Transverse colon (tissue), 4 donors: ENCODE results near the gene PITX3. TPM values are rescaled to one million over a fixed set of nuclear protein-coding genes. Genes with fewer than 3 reads are reported as not detected.
A peak's percentile ranks its signal among the peaks of the same experiment; 100 is the strongest.

Experiments used
- DNase-seq: peaks from one replicate; pipeline ENCODE4 v3.0.0-alpha.2; 2019
- H3K27ac ChIP-seq, 4 donors: fragments of 200-600 bp; sonication (generic); 2 replicates each; pipeline ENCODE4 v1.5.1; 2016 to 2018; ENCODE audit warnings: inconsistent platforms in 4 of 4
- H3K27me3 ChIP-seq: fragments of 200-600 bp; sonication (generic); 2 replicates; pipeline ENCODE4 v1.5.1; 2017; ENCODE audit warnings: inconsistent platforms
- H3K36me3 ChIP-seq, 4 donors: fragments of 200-600 bp; sonication (generic); 2 replicates each; pipeline ENCODE4 v1.5.1; 2017 to 2019; ENCODE audit warnings: inconsistent platforms in 4 of 4
- H3K4me1 ChIP-seq, 4 donors: fragments of 200-600 bp; sonication (generic); 2 replicates each; pipeline ENCODE4 v1.5.1; 2017 to 2020; ENCODE audit warnings: inconsistent platforms in 4 of 4
- H3K4me3 ChIP-seq, 4 donors: fragments of 200-600 bp; sonication (generic); 1 replicate in 1 of 4; 2 replicates in 3 of 4; pipeline versions ENCODE4 v1.5.1 to v1.6.1; 2017 to 2019; ENCODE audit warnings: inconsistent platforms in 4 of 4
- H3K9me3 ChIP-seq, 2 donors: fragments of 200-600 bp; sonication (generic); 2 replicates each; pipeline ENCODE4 v1.5.1; 2017 to 2019; ENCODE audit warnings: inconsistent platforms in 2 of 2
- EP300 ChIP-seq: sonication (generic); formaldehyde crosslinking; IDR thresholded peaks from one replicate; pipeline ENCODE4 v1.6.1; 2017; ENCODE audit warnings: antibody characterized with exemption, low read depth
- POLR2A ChIP-seq: fragments of 450-650 bp; IDR thresholded peaks from one replicate; pipeline ENCODE4 v1.6.1; 2016; ENCODE audit warnings: antibody characterized with exemption, mild to moderate bottlenecking, moderate library complexity
- POLR2AphosphoS5 ChIP-seq, 3 donors: sonication (generic); formaldehyde crosslinking; IDR thresholded peaks; one replicate each; pipeline ENCODE4 v1.6.1; 2016; ENCODE audit warnings: antibody characterized with exemption in 3 of 3
- WGBS, 2 donors: methylation state at CpG; one replicate each; pipeline ENCODE4 v1.1.5; 2018; ENCODE audit warnings: low coverage in 1 of 2; 5-methylcytosine and 5-hydroxymethylcytosine counted together
- in situ Hi-C, 4 donors: fragments of 200-750 bp; cut with MboI; loops; one replicate each; pipeline versions ENCODE4 v1.15.0 to v1.15.1; 2017; ENCODE audit warnings: low sequenced_read_pairs in 3 of 4, low pct_ligation_motif_present in 1 of 4, low pct_unique_long_range_greater_than_20kb in 1 of 4
- intact Hi-C: fragments of 100-400 bp; cut with DNase I; formaldehyde crosslinking; loops from one replicate; pipeline ENCODE4 v1.15.1; 2023; ENCODE audit warnings: low total_unique reads
- total RNA-seq, 4 donors: library from RNA; depleted of rRNA; stranded (reverse); fragments of >200 nt; gene quantifications; one replicate each; pipeline ENCODE4 v1.1.0, GENCODE V29; 2016
- TF ChIP-seq, protein P1 (sequence below), 5 experiments: fragments of 200-600 bp in 3 of 5; fragments of 450-650 bp in 2 of 5; sonication (generic) in 3 of 5; IDR thresholded peaks; 1 replicate in 2 of 5; 2 replicates in 3 of 5; pipeline ENCODE4 v1.5.1; 2016 to 2017; ENCODE audit warnings: antibody characterized with exemption in 5 of 5, inconsistent platforms in 3 of 5, mild to moderate bottlenecking in 2 of 5, moderate library complexity in 1 of 5

The PITX3 gene
- total RNA-seq, 4 donors from 2014 or later: not detected

DNA sequence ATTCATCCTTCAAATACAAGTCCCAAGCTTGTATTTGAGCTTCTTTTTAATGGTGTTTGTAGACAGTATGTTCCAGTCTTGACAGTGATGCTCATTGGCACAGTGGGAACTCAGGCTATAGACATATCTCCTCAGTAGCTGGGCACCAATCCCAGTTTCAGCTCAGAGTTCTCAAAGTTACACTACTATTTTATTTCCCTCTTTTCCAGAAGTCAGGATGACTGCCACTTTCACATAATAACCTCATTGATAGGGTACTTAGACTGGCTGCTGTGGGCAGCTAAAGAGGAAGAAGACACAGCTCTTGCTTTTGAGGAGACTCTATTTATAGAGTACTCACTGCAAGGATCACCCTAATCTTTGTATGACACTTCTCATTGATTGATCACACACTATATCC, 6.4 kb upstream of the PITX3 start:
- no peak for DNase-seq
- Histone ChIP-seq H3K9me3 (no peaks in the 10 kb centered on the region), H3K27me3 (no peaks in the 10 kb centered on the region), H3K36me3 (no peaks in the 10 kb centered on the region), H3K27ac (peak overlapping the region in 2 of 4 donors; percentile 92 to 98), H3K4me1 (peaks cover 12 to 55% (median 35%) of the 10 kb centered on the region in 4 donors), H3K4me3 (peak overlapping the region in 1 of 4 donors; percentile 95)
- TF ChIP-seq POLR2A: no peak
- no peak for TF ChIP-seq POLR2AphosphoS5 (IDR thresholded peaks at IDR 0.05)
- TF ChIP-seq, protein P1, sequence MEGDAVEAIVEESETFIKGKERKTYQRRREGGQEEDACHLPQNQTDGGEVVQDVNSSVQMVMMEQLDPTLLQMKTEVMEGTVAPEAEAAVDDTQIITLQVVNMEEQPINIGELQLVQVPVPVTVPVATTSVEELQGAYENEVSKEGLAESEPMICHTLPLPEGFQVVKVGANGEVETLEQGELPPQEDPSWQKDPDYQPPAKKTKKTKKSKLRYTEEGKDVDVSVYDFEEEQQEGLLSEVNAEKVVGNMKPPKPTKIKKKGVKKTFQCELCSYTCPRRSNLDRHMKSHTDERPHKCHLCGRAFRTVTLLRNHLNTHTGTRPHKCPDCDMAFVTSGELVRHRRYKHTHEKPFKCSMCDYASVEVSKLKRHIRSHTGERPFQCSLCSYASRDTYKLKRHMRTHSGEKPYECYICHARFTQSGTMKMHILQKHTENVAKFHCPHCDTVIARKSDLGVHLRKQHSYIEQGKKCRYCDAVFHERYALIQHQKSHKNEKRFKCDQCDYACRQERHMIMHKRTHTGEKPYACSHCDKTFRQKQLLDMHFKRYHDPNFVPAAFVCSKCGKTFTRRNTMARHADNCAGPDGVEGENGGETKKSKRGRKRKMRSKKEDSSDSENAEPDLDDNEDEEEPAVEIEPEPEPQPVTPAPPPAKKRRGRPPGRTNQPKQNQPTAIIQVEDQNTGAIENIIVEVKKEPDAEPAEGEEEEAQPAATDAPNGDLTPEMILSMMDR (IDR thresholded peaks at IDR 0.05): no peak
- no peak for TF ChIP-seq EP300
- in situ Hi-C loops: no loop called here
- intact Hi-C loops: no loop called here

DNA sequence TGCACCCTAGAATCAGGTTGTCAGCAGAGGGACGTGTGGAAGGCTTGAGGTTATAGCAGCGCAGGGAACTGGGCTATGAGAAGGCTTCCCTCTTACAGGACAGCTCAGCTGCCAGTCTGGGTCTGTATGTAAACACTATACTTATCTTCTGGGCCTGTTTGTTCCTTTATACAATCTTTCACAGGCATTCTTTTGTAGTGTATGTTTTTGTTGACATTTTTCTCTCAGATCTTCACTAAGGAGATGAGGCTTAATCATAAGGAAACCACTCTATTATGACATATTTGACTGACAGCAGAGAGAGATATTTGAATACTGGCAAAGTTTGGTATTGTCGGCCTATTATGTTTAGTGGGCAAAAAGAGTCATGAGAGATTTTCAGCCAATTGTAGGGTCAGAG, 4.9 kb upstream of the PITX3 start:
- intact Hi-C loops (no loop called here), in situ Hi-C loops (no loop called here)
- Histone ChIP-seq H3K36me3 (no peaks in the 10 kb centered on the region), H3K4me3 (peak overlapping the region; percentile 70 to 95 (median 86)), H3K27me3 (peaks cover 6% of the 10 kb centered on the region), H3K9me3 (no peaks in the 10 kb centered on the region), H3K27ac (peak overlapping the region; percentile 92 to 98 (median 94)), H3K4me1 (peaks cover 18 to 66% (median 48%) of the 10 kb centered on the region in 4 donors)
- DNase-seq: no peak
- 8 to 24% methylated on average over 3 of the region's 3 CpGs for WGBS, 2 donors
- TF ChIP-seq, protein P1 (IDR thresholded peaks at IDR 0.05): no peak
- TF ChIP-seq POLR2A: peak; percentile 32

DNA sequence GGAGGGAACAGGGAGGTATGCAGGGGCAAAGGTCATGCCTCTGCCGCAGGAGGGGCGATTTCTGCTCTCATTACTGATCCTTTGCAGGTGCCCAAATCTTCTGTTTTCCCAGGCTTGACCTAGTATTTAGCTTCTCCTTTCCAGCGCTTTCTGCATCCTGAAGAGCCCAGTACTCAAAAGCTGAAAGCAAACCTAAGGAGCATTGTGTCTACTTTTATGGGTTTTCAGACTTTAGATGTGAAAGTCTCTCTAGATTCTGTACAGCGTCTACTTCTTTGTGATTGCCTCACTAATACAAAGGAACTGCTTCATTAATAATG, 4.6 kb upstream of the PITX3 start:
- DNase-seq: no peak
- H3K9me3 ChIP-seq: no peaks in the 10 kb centered on the region
- intact Hi-C loops (no loop called here), in situ Hi-C loops (no loop called here)
- TF ChIP-seq POLR2AphosphoS5 (IDR thresholded peaks at IDR 0.05) (no peak), EP300 (no peak), POLR2A (no peak)
- TF ChIP-seq, protein P1 (IDR thresholded peaks at IDR 0.05): no peak
- H3K27ac ChIP-seq: peak overlapping the region; percentile 92 to 98 (median 94)
- no peaks in the 10 kb centered on the region for H3K36me3 ChIP-seq
- peaks cover 10% of the 10 kb centered on the region for H3K27me3 ChIP-seq
- peaks cover 22 to 70% (median 51%) of the 10 kb centered on the region in 4 donors for H3K4me1 ChIP-seq
- peak overlapping the region; percentile 70 to 95 (median 86) for H3K4me3 ChIP-seq
- WGBS, 2 donors: 0 to 1% methylated on average over 4 of the region's 4 CpGs

DNA sequence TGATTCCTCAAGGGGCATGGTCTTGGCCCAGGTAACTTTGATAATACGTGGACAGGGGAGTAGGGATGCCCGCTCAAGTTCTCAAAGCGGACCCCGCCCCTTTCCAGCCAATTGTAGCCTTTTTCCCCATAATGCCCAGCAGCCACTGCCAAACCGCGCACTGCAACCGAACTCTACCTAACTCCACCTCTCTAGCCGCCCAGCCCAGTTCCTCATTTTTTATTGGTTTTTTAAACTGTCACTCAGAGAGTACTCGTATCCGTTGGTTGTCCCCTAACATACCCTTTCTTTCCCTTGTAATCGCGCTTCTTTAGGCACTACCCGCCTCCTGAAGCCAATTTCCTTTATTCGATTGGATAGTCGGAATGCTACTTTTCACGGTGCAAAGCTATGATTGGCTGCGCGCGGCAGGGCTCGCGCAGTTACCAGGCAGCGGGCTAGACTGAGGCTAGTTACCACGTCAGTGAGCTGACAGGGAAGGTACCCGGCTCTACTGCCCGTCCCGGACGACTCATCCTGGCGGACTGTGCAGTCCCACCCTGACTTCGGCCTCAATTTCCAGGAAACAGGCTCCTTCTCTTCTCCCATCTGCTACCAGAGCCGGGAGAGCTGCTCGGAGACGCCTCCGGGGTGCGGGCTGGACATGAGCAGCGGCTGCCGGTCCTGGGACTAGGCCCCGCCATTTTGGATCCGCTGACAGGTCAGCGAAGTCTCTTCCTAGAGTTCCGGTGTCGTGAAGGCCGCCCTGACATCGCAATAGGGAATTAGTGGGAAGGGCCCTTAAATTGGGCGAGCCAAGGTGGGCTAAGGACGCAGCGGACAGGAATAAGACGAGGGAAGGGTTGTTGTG, 4.0 kb upstream of the PITX3 start, which contains the start of gene GBF1:
GBF1 (plus strand) TSS at position 451 of the 850 bp plus-strand sequence. CDS start 13,407 bp downstream, outside the sequence.
- H3K9me3 ChIP-seq: no peaks in the 10 kb centered on the region
- peak; percentile 95 for DNase-seq
- TF ChIP-seq, protein P1 (IDR thresholded peaks at IDR 0.05): no peak
- TF ChIP-seq POLR2A (peak; percentile 99), POLR2AphosphoS5 (IDR thresholded peaks at IDR 0.05) (peak; percentile 99 to 100 (median 99))
- H3K4me1 ChIP-seq: peaks cover 26 to 72% (median 54%) of the 10 kb centered on the region in 4 donors
- in situ Hi-C loops (no loop called here), intact Hi-C loops (no loop called here)
- 0 to 1% methylated on average over 13 to 47 of the region's 47 CpGs for WGBS, 2 donors
- H3K27ac ChIP-seq: peak within 1 kb of the TSS; percentile 92 to 98 (median 94)
- peaks cover 16% of the 10 kb centered on the region for H3K27me3 ChIP-seq
- H3K36me3 ChIP-seq: no peaks in the 10 kb centered on the region
- H3K4me3 ChIP-seq: peak within 1 kb of the TSS; percentile 70 to 95 (median 86)
